Stimulated activated CD8-positive, alpha-beta memory T cell treated with anti-CD3 and anti-CD28 coated beads, Interleukin-4, amount 100 ng/mL, for 1 hour (primary cell): ENCODE results near the gene ITK.

ENCODE experiments used
- DNase-seq, 2 donors: peaks; one replicate each; pipeline ENCODE4 v3.0.0-alpha.2; 2020; ENCODE audit warnings: low read depth in 2 of 2, low spot score in 1 of 2

The ITK gene

GRCh38 chr5:157245476-157245875, 64.8 kb downstream of the ITK start:
- no peak for DNase-seq

- DNase-seq = no peak
Measured at GRCh38 chr5:157245886-157246285, 65.2 kb downstream of the ITK start.

- DNase-seq = no peak
Measured at GRCh38 chr5:157247267-157247666, 66.6 kb downstream of the ITK start.

GRCh38 chr5:157248821-157249470, 68.3 kb downstream of the ITK start:
- DNase-seq = no peak

GRCh38 chr5:157252711-157253465, 72.2 kb downstream of the ITK start:
- peak in 1 of 2 donors; percentile 26 for DNase-seq

- no peak for DNase-seq
Measured at GRCh38 chr5:157253547-157253946, 72.9 kb downstream of the ITK start.

GRCh38 chr5:157258450-157258849, 77.8 kb downstream of the ITK start:
- no peak for DNase-seq

GRCh38 chr5:157259699-157260098, 79.1 kb downstream of the ITK start:
- no peak for DNase-seq

GRCh38 chr5:157263496-157264090, 83.0 kb downstream of the ITK start:
- no peak for DNase-seq

- DNase-seq = peak; percentile 60 to 72
Measured at GRCh38 chr5:157265714-157266285, 85.2 kb downstream of the ITK start, which contains the start of gene CYFIP2. Gene CYFIP2, plus strand, starts transcription at chr5:157266123. Its CDS starts 19,239 bp downstream, at chr5:157285362.

- no peak for DNase-seq
Measured at GRCh38 chr5:157266286-157267007, 85.8 kb downstream of the ITK start.

GRCh38 chr5:157267025-157267424, 86.4 kb downstream of the ITK start:
- DNase-seq = no peak

- DNase-seq = no peak
Measured at GRCh38 chr5:157267761-157268480, 87.3 kb downstream of the ITK start.

- no peak for DNase-seq
Measured at GRCh38 chr5:157269165-157269671, 88.6 kb downstream of the ITK start.

- no peak for DNase-seq
Measured at GRCh38 chr5:157269761-157270272, 89.2 kb downstream of the ITK start.

- no peak for DNase-seq
Measured at GRCh38 chr5:157270771-157271170, 90.1 kb downstream of the ITK start.

- peak; percentile 47 to 71 for DNase-seq
Measured at GRCh38 chr5:157271740-157272271, 91.2 kb downstream of the ITK start.

GRCh38 chr5:157273131-157273556, 92.5 kb downstream of the ITK start:
- DNase-seq = no peak

- DNase-seq = no peak
Measured at GRCh38 chr5:157275403-157275802, 94.8 kb downstream of the ITK start.
